IMR-90 (cell line): ENCODE measurements around the gene LMAN2. TPM values are rescaled to one million over a fixed set of nuclear protein-coding genes. Genes with fewer than 3 reads are reported as not detected.

Source experiments
- ATAC-seq: fragments of 200-7000 bp; cut with Tn5 transposase; 2 replicates; pipeline ENCODE4 v1.9.1; 2020; ENCODE audit warnings: low read depth, mild to moderate bottlenecking, moderate library complexity
- BruUV-seq: library from RNA; stranded (reverse); fragments of 400-500 nt; replicated peaks from 2 replicates; lab custom pipeline; 2021; lab: Mats Ljungman, UMichigan
- CTCF ChIA-PET: fragments of 300-600 bp; formaldehyde crosslinking; extraction: SDS; loops from one replicate; lab custom pipeline; 2021; ENCODE audit warnings: antibody characterized with exemption; lab: Yijun Ruan, JAX
- POLR2A ChIA-PET: fragments of 300-600 bp; sonication (Branson Sonifier 250); formaldehyde crosslinking; loops from one replicate; lab custom pipeline; 2022; ENCODE audit warnings: antibody characterized with exemption; ENCODE audit not compliant: unreplicated experiment; lab: Charles Lee
- DNase-seq: peaks from one replicate; pipeline ENCODE4 v3.0.0; 2013
- H2AFZ ChIP-seq: replicated peaks from 2 replicates; pipeline ENCODE3; 2013; ENCODE audit warnings: low read length, mild to moderate bottlenecking; ENCODE audit not compliant: poor library complexity
- H2AK5ac ChIP-seq: 2 replicates; pipeline ENCODE4 v1.6.1; 2013; ENCODE audit warnings: low read depth, low read length, inconsistent platforms
- H2AK9ac ChIP-seq: replicated peaks from 2 replicates; pipeline ENCODE3; 2013; ENCODE audit warnings: mild to moderate bottlenecking, low read depth, low read length, moderate library complexity; ENCODE audit not compliant: poor library complexity
- H2BK120ac ChIP-seq: 2 replicates; pipeline ENCODE4 v1.6.1; 2013; ENCODE audit warnings: low read depth, low read length, inconsistent platforms
- H2BK15ac ChIP-seq: 3 replicates; pipeline ENCODE4 v1.6.1; 2013; ENCODE audit warnings: low read depth, low read length, inconsistent platforms
- H2BK20ac ChIP-seq: 2 replicates; pipeline ENCODE4 v1.6.1; 2013; ENCODE audit warnings: low read depth, mild to moderate bottlenecking, inconsistent platforms, low read length, moderate library complexity
- H2BK5ac ChIP-seq: 2 replicates; pipeline ENCODE4 v1.6.1; 2013; ENCODE audit warnings: mild to moderate bottlenecking, low read depth, low read length, inconsistent platforms; ENCODE audit not compliant: poor library complexity, severe bottlenecking
- H3K14ac ChIP-seq: replicated peaks from 2 replicates; pipeline ENCODE4 v1.6.1; 2013; ENCODE audit warnings: low read depth, low read length, inconsistent platforms
- H3K18ac ChIP-seq: 2 replicates; pipeline ENCODE4 v1.6.1; 2013; ENCODE audit warnings: low read depth, low read length, control low read depth
- H3K23ac ChIP-seq: 2 replicates; pipeline ENCODE4 v1.6.1; 2013; ENCODE audit warnings: low read depth, low read length, inconsistent platforms
- H3K27ac ChIP-seq: 2 replicates; pipeline ENCODE4 v1.5.1; 2013; ENCODE audit warnings: mild to moderate bottlenecking, control low read depth, low read length; ENCODE audit not compliant: insufficient read depth
- H3K27me3 ChIP-seq: 2 replicates; pipeline ENCODE4 v1.6.1; 2013; ENCODE audit warnings: low read length; ENCODE audit not compliant: control insufficient read depth, insufficient read depth
- H3K36me3 ChIP-seq: 2 replicates; pipeline ENCODE4 v1.6.1; 2013; ENCODE audit warnings: low read length, mixed read lengths; ENCODE audit not compliant: control insufficient read depth, insufficient read depth
- H3K4ac ChIP-seq: 2 replicates; pipeline ENCODE4 v1.6.1; 2013; ENCODE audit warnings: low read depth, low read length, inconsistent platforms
- H3K4me1 ChIP-seq: 2 replicates; pipeline ENCODE4 v1.6.1; 2013; ENCODE audit warnings: low read length, mixed read lengths; ENCODE audit not compliant: control insufficient read depth, insufficient read depth
- H3K4me2 ChIP-seq: 2 replicates; pipeline ENCODE4 v1.6.1; 2013; ENCODE audit warnings: low read depth, mild to moderate bottlenecking, control low read depth, low read length, moderate library complexity
- H3K4me3 ChIP-seq: 2 replicates; pipeline ENCODE4 v1.5.1; 2013; ENCODE audit warnings: low read depth, mild to moderate bottlenecking, control low read depth, low read length, moderate library complexity; ENCODE audit not compliant: insufficient read depth
- H3K56ac ChIP-seq: 2 replicates; pipeline ENCODE4 v1.6.1; 2013; ENCODE audit warnings: low read length, inconsistent platforms; ENCODE audit not compliant: insufficient read depth; ENCODE audit errors: extremely low read depth
- H3K79me1 ChIP-seq, 2 experiments: 2 replicates each; pipeline ENCODE4 v1.6.1; 2013; ENCODE audit warnings: low read length in 2 of 2, inconsistent platforms in 1 of 2, low read depth in 1 of 2
- H3K9ac ChIP-seq: 2 replicates; pipeline ENCODE4 v1.6.1; 2013; ENCODE audit warnings: low read depth, low read length, control low read depth
- H3K9me1 ChIP-seq: 2 replicates; pipeline ENCODE4 v1.6.1; 2013; ENCODE audit warnings: low read length, inconsistent platforms; ENCODE audit not compliant: insufficient read depth
- H3K9me3 ChIP-seq: 2 replicates; pipeline ENCODE4 v1.6.1; 2013; ENCODE audit warnings: low read length; ENCODE audit not compliant: control insufficient read depth, insufficient read depth
- H4K20me1 ChIP-seq: 2 replicates; pipeline ENCODE4 v1.6.1; 2013; ENCODE audit warnings: low read length, inconsistent platforms; ENCODE audit not compliant: insufficient read depth
- H4K5ac ChIP-seq: 2 replicates; pipeline ENCODE4 v1.6.1; 2013; ENCODE audit warnings: mild to moderate bottlenecking, low read depth, low read length, control low read depth
- H4K8ac ChIP-seq, 2 experiments: 2 replicates each; pipeline ENCODE4 v1.6.1; 2013; ENCODE audit warnings: low read depth in 2 of 2, low read length in 2 of 2, control low read depth in 1 of 2, inconsistent platforms in 1 of 2
- H4K91ac ChIP-seq: 2 replicates; pipeline ENCODE4 v1.6.1; 2013; ENCODE audit warnings: low read depth, low read length, inconsistent platforms; ENCODE audit not compliant: insufficient read depth
- BHLHE40 ChIP-seq: fragments of 150-350 bp; IDR thresholded peaks from 2 replicates; pipeline ENCODE4 v1.6.1; 2016; ENCODE audit warnings: mild to moderate bottlenecking, low read depth, low read length
- CEBPB ChIP-seq: IDR thresholded peaks from 2 replicates; pipeline ENCODE4 v1.6.1; 2012; ENCODE audit warnings: low read depth, low read length, improper control_type of control experiment
- CHD1 ChIP-seq: IDR thresholded peaks from 2 replicates; pipeline ENCODE4 v1.6.1; 2012; ENCODE audit warnings: low read depth, low read length, improper control_type of control experiment
- ELK1 ChIP-seq: fragments of 150-350 bp; IDR thresholded peaks from 2 replicates; pipeline ENCODE4 v1.6.1; 2016; ENCODE audit warnings: low read depth, mild to moderate bottlenecking, low read length, moderate library complexity, borderline replicate concordance
- FOS ChIP-seq: fragments of 150-350 bp; IDR thresholded peaks from 2 replicates; pipeline ENCODE4 v1.6.1; 2016; ENCODE audit warnings: low read depth, low read length
- MAFK ChIP-seq: IDR thresholded peaks from 2 replicates; pipeline ENCODE4 v1.6.1; 2012; ENCODE audit warnings: low read depth, low read length, improper control_type of control experiment
- MAZ ChIP-seq: IDR thresholded peaks from 2 replicates; pipeline ENCODE4 v1.6.1; 2012; ENCODE audit warnings: low read depth, mild to moderate bottlenecking, low read length, improper control_type of control experiment, moderate library complexity, borderline replicate concordance
- MXI1 ChIP-seq: IDR thresholded peaks from 2 replicates; pipeline ENCODE4 v1.6.1; 2012; ENCODE audit warnings: low read depth, mild to moderate bottlenecking, low read length, moderate library complexity, borderline replicate concordance
- NFE2L2 ChIP-seq: fragments of 150-350 bp; IDR thresholded peaks from 2 replicates; pipeline ENCODE4 v1.6.1; 2016; ENCODE audit warnings: low read depth, mild to moderate bottlenecking, low read length
- POLR2A ChIP-seq: IDR thresholded peaks from 2 replicates; pipeline ENCODE4 v1.6.1; 2012; ENCODE audit warnings: mild to moderate bottlenecking, low read depth, low read length
- RCOR1 ChIP-seq: IDR thresholded peaks from 2 replicates; pipeline ENCODE4 v1.6.1; 2012; ENCODE audit warnings: mild to moderate bottlenecking, low read length, improper control_type of control experiment; ENCODE audit not compliant: insufficient replicate concordance
- USF2 ChIP-seq: fragments of 150-350 bp; IDR thresholded peaks from 2 replicates; pipeline ENCODE4 v1.6.1; 2017; ENCODE audit warnings: mild to moderate bottlenecking, antibody characterized with exemption, low read length, low read depth
- WGBS, 2 experiments: methylation state at CpG; one replicate each; pipeline versions ENCODE4 v1.1.5 to v1.1.7; 2013; ENCODE audit warnings: missing lambda C conversion rate in 2 of 2; ENCODE audit not compliant: insufficient read length in 1 of 2; ENCODE audit errors: extremely low coverage in 2 of 2; 5-methylcytosine and 5-hydroxymethylcytosine counted together
- dilution Hi-C: fragments of 300-500 bp; cut with HindIII; formaldehyde crosslinking; loops from one replicate; pipeline ENCODE4 v1.14.3; 2018; ENCODE audit warnings: low sequenced_read_pairs; ENCODE audit not compliant: unreplicated experiment
- in situ Hi-C: fragments of 300-500 bp; cut with MboI; formaldehyde crosslinking; loops from 3 replicates; pipeline ENCODE4 v1.14.3; 2019; ENCODE audit warnings: low sequenced_read_pairs, inconsistent platforms, mixed read lengths
- intact Hi-C: fragments of 100-400 bp; cut with micrococcal nuclease; formaldehyde crosslinking; loops from 2 replicates; pipeline ENCODE4 v1.10.0; 2022
- polyA plus RNA-seq, 3 experiments: library from polyadenylated mRNA; depleted of rRNA; stranded (reverse); fragments of >200 nt; gene quantifications; 2 replicates each; pipeline ENCODE4 v1.2.3, GENCODE V29; 2012; ENCODE audit warnings: low replicate concordance in 1 of 3
- total RNA-seq: library from RNA; depleted of rRNA; stranded (reverse); fragments of >200 nt; gene quantifications from 2 replicates; pipeline ENCODE4 v1.2.3, GENCODE V29; 2012

Gene LMAN2
- total and polyA plus RNA-seq, 2 of the 4 experiments (the other 2 are of a cell fraction), result 253 to 303 TPM

DNA sequence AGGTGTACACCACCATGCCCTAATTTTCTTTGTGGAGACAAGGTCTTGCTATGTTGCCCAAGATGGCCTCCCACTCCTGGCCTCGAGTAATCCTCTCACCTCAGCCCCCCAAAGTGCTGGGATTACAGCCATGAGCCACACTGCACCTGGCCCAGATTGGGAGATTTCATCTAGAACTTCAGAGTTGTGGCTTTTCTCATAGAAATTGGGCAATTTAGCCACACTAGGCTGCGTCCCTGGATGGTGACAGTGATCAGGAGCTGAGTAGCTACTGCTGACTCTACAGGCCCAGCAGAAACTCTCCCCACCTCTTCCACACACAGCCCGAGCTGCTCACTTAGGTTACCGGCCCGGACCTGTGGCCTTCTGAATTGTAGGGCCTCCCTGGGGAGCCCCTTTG, 41.3 kb upstream of the LMAN2 start:
- H2BK20ac ChIP-seq, result no peak overlapping the region
- H3K4ac ChIP-seq, result no peak overlapping the region
- no peak overlapping the region for H3K4me3 ChIP-seq
- peaks cover 0 to 2% of the 10 kb centered on the region in 2 experiments; a peak in 1 of 4 replicates for H3K79me1 ChIP-seq
- BruUV-seq, result no TSS peak
- H3K36me3 ChIP-seq, result no peaks in the 10 kb centered on the region
- no peak overlapping the region for H3K18ac ChIP-seq
- no peak overlapping the region for H2BK120ac ChIP-seq
- no peak overlapping the region for H2AFZ ChIP-seq
- H4K8ac ChIP-seq, result no peak overlapping the region
- no peak for TF ChIP-seq ELK1
- no peak for TF ChIP-seq MAFK
- no peak for TF ChIP-seq MAZ
- TF ChIP-seq FOS, result no peak
- TF ChIP-seq NFE2L2, result no peak
- TF ChIP-seq CHD1, result no peak
- no peak for TF ChIP-seq CEBPB
- TF ChIP-seq MXI1, result no peak
- no peak for TF ChIP-seq RCOR1
- no peak for TF ChIP-seq USF2
- no peak for TF ChIP-seq POLR2A
- TF ChIP-seq BHLHE40, result no peak
- H3K14ac ChIP-seq, result no peak overlapping the region
- WGBS, 2 experiments, result no CpG with 5 or more reads among the region's 5 CpGs
- no peak overlapping the region for H3K4me2 ChIP-seq
- CTCF ChIA-PET, result interaction anchor here (0.7 to 4.9 kb wide), 2 partner anchors 10 to 22 kb away, joined by 4 to 56 read pairs; partner anchors contain the start of gene PFN3
- ATAC-seq (no peak), DNase-seq (no peak)
- in situ Hi-C loops (no loop called here), dilution Hi-C loops (no loop called here), intact Hi-C loops (no loop called here)
- no peak overlapping the region for H3K23ac ChIP-seq
- H3K27ac ChIP-seq, result no peak overlapping the region
- no peak overlapping the region for H2AK5ac ChIP-seq
- H3K27me3 ChIP-seq, result peaks cover 37% of the 10 kb centered on the region
- H4K20me1 ChIP-seq, result peaks cover 19% of the 10 kb centered on the region
- no peak overlapping the region for H2BK15ac ChIP-seq
- H3K4me1 ChIP-seq, result peaks cover 16% of the 10 kb centered on the region
- H2AK9ac ChIP-seq, result no peak overlapping the region
- no peak overlapping the region for H3K9ac ChIP-seq
- no peak overlapping the region for H2BK5ac ChIP-seq
- H3K9me3 ChIP-seq, result no peaks in the 10 kb centered on the region
- H3K9me1 ChIP-seq, result peaks cover 13% of the 10 kb centered on the region
- no peak overlapping the region for H3K56ac ChIP-seq
- POLR2A ChIA-PET, result no interaction called here
- no peak overlapping the region for H4K91ac ChIP-seq
- no peak overlapping the region for H4K5ac ChIP-seq
